ENCODE measurements around the gene NT5C. TPM values are rescaled to one million over a fixed set of nuclear protein-coding genes. Genes with fewer than 3 reads are reported as not detected.

NT5C gene
- total RNA-seq, 1 experiment from 2014 or later = 116 TPM

- TF ChIP-seq EZH2phosphoT487 (IDR thresholded peaks at IDR 0.05; ENCODE audit: borderline replicate concordance, low read length) = no peak
- TF ChIP-seq CTCF (conservative IDR thresholded peaks at IDR 0.05; ENCODE audit: low read depth, low read length) = no peak
- TF ChIP-seq EZH2 (IDR thresholded peaks at IDR 0.05; ENCODE audit: low read length, unreplicated experiment) = no peak
- Histone ChIP-seq H2AFZ (ENCODE audit: low read length) (no peak overlapping the region), H3K9me2 (replicated peaks; ENCODE audit: low read length) (no peaks in the 10 kb centered on the region), H3K36me3 (ENCODE audit: low read depth, low read length) (peaks cover 68% of the 10 kb centered on the region), H3K27me3 (ENCODE audit: low read length) (no peaks in the 10 kb centered on the region), H3K9me3 (ENCODE audit: low read length) (no peaks in the 10 kb centered on the region), H3K4me1 (ENCODE audit: insufficient read depth, low read length) (peaks cover 7% of the 10 kb centered on the region; the same call in 1 of the 2 replicates), H3K9ac (ENCODE audit: low read length) (no peak overlapping the region), H3F3A (ENCODE audit: low read length, unreplicated experiment) (peaks cover 6% of the 10 kb centered on the region), H4K20me1 (ENCODE audit: low read length) (peaks cover 53% of the 10 kb centered on the region), H3K27ac (ENCODE audit: low read length) (no peak overlapping the region), H3K79me2 (ENCODE audit: low read length) (peaks cover 89% of the 10 kb centered on the region), H3K4me2 (ENCODE audit: low read length) (no peak overlapping the region), H3K4me3 (ENCODE audit: low read length) (no peak overlapping the region)
- ChIA-PET POLR2A (ENCODE audit: unreplicated experiment) (no interaction called here), CTCF (no interaction called here)
- intact Hi-C loops (cut with micrococcal nuclease) = no loop called here
- DNase-seq = no peak
- ATAC-seq = no peak
- BruUV-seq (replicated peaks) = no TSS peak
These were observed 15.1 kb upstream of the NT5C start for GRCh38 chr17:75146592-75146991.

GRCh38 chr17:75144816-75145512 is 13.4 kb upstream of the NT5C start:
- Histone ChIP-seq H3K4me2 (ENCODE audit: low read length) (no peak overlapping the region), H3K27me3 (ENCODE audit: low read length) (no peaks in the 10 kb centered on the region), H2AFZ (ENCODE audit: low read length) (no peak overlapping the region), H3F3A (ENCODE audit: low read length, unreplicated experiment) (peaks cover 8% of the 10 kb centered on the region), H3K9ac (ENCODE audit: low read length) (no peak overlapping the region), H4K20me1 (ENCODE audit: low read length) (peaks cover 40% of the 10 kb centered on the region), H3K4me1 (ENCODE audit: insufficient read depth, low read length) (peaks cover 4% of the 10 kb centered on the region; the same call in 1 of the 2 replicates), H3K9me2 (replicated peaks; ENCODE audit: low read length) (no peaks in the 10 kb centered on the region), H3K9me3 (ENCODE audit: low read length) (no peaks in the 10 kb centered on the region), H3K27ac (ENCODE audit: low read length) (no peak overlapping the region), H3K79me2 (ENCODE audit: low read length) (peaks cover 82% of the 10 kb centered on the region), H3K4me3 (ENCODE audit: low read length) (no peak overlapping the region), H3K36me3 (ENCODE audit: low read depth, low read length) (peaks cover 83% of the 10 kb centered on the region)
- TF ChIP-seq CTCF (conservative IDR thresholded peaks at IDR 0.05; ENCODE audit: low read depth, low read length) (no peak), EZH2 (IDR thresholded peaks at IDR 0.05; ENCODE audit: low read length, unreplicated experiment) (no peak), EZH2phosphoT487 (IDR thresholded peaks at IDR 0.05; ENCODE audit: borderline replicate concordance, low read length) (no peak)
- intact Hi-C loops (cut with micrococcal nuclease) = no loop called here
- CTCF ChIA-PET = interaction anchor here (0.6 to 1.3 kb wide), 3 partner anchors 49 to 882 kb away, joined by 7 to 11 read pairs (median 8); partner anchors contain the start of gene EVPL
- POLR2A ChIA-PET (ENCODE audit: unreplicated experiment) = interaction anchor here (0.7 kb wide), 1 partner anchor 38 kb away, joined by 12 read pairs; the partner anchor contains the start of gene SUMO2
- BruUV-seq (replicated peaks) = no TSS peak
- no peak for ATAC-seq
- DNase-seq = no peak

All from PC-3 (cell line).